ENCODE results near the gene MORN2.
"Not testable (repeated sequence)": the region's sequence is repeated elsewhere in the genome, so short reads cannot be mapped to it uniquely, and the experiment has no call there.

The MORN2 gene

GRCh38 chr2:38875576-38876367, at the start of gene MORN2, which contains the start of gene DHX57:
TSS of gene MORN2 (plus strand) at chr2:38875976.
TSS of gene DHX57 (minus strand) at chr2:38875934. CDS start at chr2:38868405, 7,529 bp downstream.
- peak; percentile 76 for DNase-seq

GRCh38 chr2:38827539-38828145, 48.1 kb upstream of the MORN2 start:
- not testable (repeated sequence) for DNase-seq

GRCh38 chr2:38828460-38828859, 47.3 kb upstream of the MORN2 start:
- DNase-seq: no peak

- no peak for DNase-seq
Observed at GRCh38 chr2:38829971-38830370, 45.8 kb upstream of the MORN2 start.

- DNase-seq: no peak
Observed at GRCh38 chr2:38830526-38831159, 45.1 kb upstream of the MORN2 start.

- no peak for DNase-seq
Observed at GRCh38 chr2:38835015-38835601, 40.7 kb upstream of the MORN2 start.

- DNase-seq: no peak
Observed at GRCh38 chr2:38835990-38836389, 39.8 kb upstream of the MORN2 start.

- DNase-seq: no peak
Observed at GRCh38 chr2:38836791-38837190, 39.0 kb upstream of the MORN2 start.

GRCh38 chr2:38850045-38850444, 25.7 kb upstream of the MORN2 start:
- DNase-seq: no peak

- DNase-seq: no peak
Observed at GRCh38 chr2:38856165-38856564, 19.6 kb upstream of the MORN2 start.

GRCh38 chr2:38862476-38862875, 13.3 kb upstream of the MORN2 start:
- no peak for DNase-seq

- no peak for DNase-seq
Observed at GRCh38 chr2:38863061-38863695, 12.6 kb upstream of the MORN2 start.

GRCh38 chr2:38866773-38867443, 8.9 kb upstream of the MORN2 start:
- no peak for DNase-seq

GRCh38 chr2:38871432-38871831, 4.3 kb upstream of the MORN2 start:
- DNase-seq: no peak

GRCh38 chr2:38873763-38874162, 2.0 kb upstream of the MORN2 start:
- no peak for DNase-seq

- no peak for DNase-seq
Observed at GRCh38 chr2:38875227-38875575, 575 bp upstream of the MORN2 start.

GRCh38 chr2:38876407-38876806, 631 bp downstream of the MORN2 start:
- no peak for DNase-seq

GRCh38 chr2:38886063-38886462, 10.3 kb downstream of the MORN2 start:
- DNase-seq: no peak

- DNase-seq: no peak
Observed at GRCh38 chr2:38887347-38887746, 11.6 kb downstream of the MORN2 start.

- DNase-seq: no peak
Observed at GRCh38 chr2:38887902-38888554, 12.3 kb downstream of the MORN2 start.

GRCh38 chr2:38889045-38889444, 13.3 kb downstream of the MORN2 start:
- DNase-seq: no peak

GRCh38 chr2:38889575-38889974, 13.8 kb downstream of the MORN2 start, which contains the start of gene ARHGEF33:
TSS of gene ARHGEF33 (plus strand) at chr2:38889875. CDS start at chr2:38919448, 29,573 bp downstream.
- DNase-seq: no peak

Measured in stimulated activated CD4-positive, alpha-beta T cell treated with anti-CD3 and anti-CD28 coated beads, Interleukin-12 subunit alpha, Interleukin-12 subunit beta, amount 100 ng/mL, for 4 hours (primary cell).